ENCODE results near the gene ARPC1A.

- TF ChIP-seq CTCF (conservative IDR thresholded peaks at IDR 0.05 in 1 of 2, IDR thresholded peaks at IDR 0.05 in 1 of 2; ENCODE audit: low read depth in 1 of 2, low read length in 2 of 2), result no peak
- TF ChIP-seq EZH2 (IDR thresholded peaks at IDR 0.05; ENCODE audit: low read length, missing control alignments), result no peak
Measured at GRCh38 chr7:99325001-99325493, 651 bp upstream of the ARPC1A start.

Data from fibroblast of lung (primary cell).